AG08396 (cell line): ENCODE data around the gene CDT1.
"Not testable (repeated sequence)": the region's sequence is repeated elsewhere in the genome, so short reads cannot be mapped to it uniquely, and the experiment has no call there.

Experiments used
- DNase-seq: peaks from one replicate; pipeline ENCODE4 v3.0.0; 2012; ENCODE audit warnings: low spot score, mixed read lengths

Gene CDT1

GRCh38 chr16:88782454-88783390 lies 20.9 kb upstream of the CDT1 start:
- peak; percentile 88 for DNase-seq

- DNase-seq, result no peak
Observed at GRCh38 chr16:88783391-88784073, 20.1 kb upstream of the CDT1 start.

- DNase-seq, result peak; percentile 84
Observed at GRCh38 chr16:88784074-88784855, 19.3 kb upstream of the CDT1 start.

- no peak for DNase-seq
Observed at GRCh38 chr16:88784856-88785105, 18.8 kb upstream of the CDT1 start.

GRCh38 chr16:88785106-88785924 lies 18.3 kb upstream of the CDT1 start, which contains the start of gene PIEZO1:
TSS of gene PIEZO1 (minus strand) at chr16:88785220. CDS start at chr16:88784964, 256 bp downstream.
- DNase-seq, result peak; percentile 91

- DNase-seq, result no peak
Observed at GRCh38 chr16:88787579-88788314, 15.8 kb upstream of the CDT1 start.

- DNase-seq, result not testable (repeated sequence)
Observed at GRCh38 chr16:88788749-88789148, 14.8 kb upstream of the CDT1 start.

- DNase-seq, result no peak
Observed at GRCh38 chr16:88789594-88789993, 14.0 kb upstream of the CDT1 start.

GRCh38 chr16:88790312-88791211 lies 13.0 kb upstream of the CDT1 start:
- no peak for DNase-seq

GRCh38 chr16:88792078-88792550 lies 11.5 kb upstream of the CDT1 start:
- DNase-seq, result no peak

GRCh38 chr16:88792668-88793250 lies 10.8 kb upstream of the CDT1 start:
- DNase-seq, result no peak

GRCh38 chr16:88793251-88793954 lies 10.2 kb upstream of the CDT1 start:
- DNase-seq, result no peak

- no peak for DNase-seq
Observed at GRCh38 chr16:88796278-88796677, 7.3 kb upstream of the CDT1 start.

GRCh38 chr16:88798073-88798472 lies 5.5 kb upstream of the CDT1 start:
- no peak for DNase-seq

- no peak for DNase-seq
Observed at GRCh38 chr16:88798772-88799455, 4.7 kb upstream of the CDT1 start.

- no peak for DNase-seq
Observed at GRCh38 chr16:88799569-88800276, 3.9 kb upstream of the CDT1 start.

GRCh38 chr16:88800277-88800592 lies 3.4 kb upstream of the CDT1 start:
- DNase-seq, result no peak

- DNase-seq, result no peak
Observed at GRCh38 chr16:88804173-88804551, 573 bp downstream of the CDT1 start.
